ENCODE data around the gene EPB41L4A.
A peak's percentile ranks its signal among the peaks of the same experiment; 100 is the strongest.

Gene EPB41L4A

DNA sequence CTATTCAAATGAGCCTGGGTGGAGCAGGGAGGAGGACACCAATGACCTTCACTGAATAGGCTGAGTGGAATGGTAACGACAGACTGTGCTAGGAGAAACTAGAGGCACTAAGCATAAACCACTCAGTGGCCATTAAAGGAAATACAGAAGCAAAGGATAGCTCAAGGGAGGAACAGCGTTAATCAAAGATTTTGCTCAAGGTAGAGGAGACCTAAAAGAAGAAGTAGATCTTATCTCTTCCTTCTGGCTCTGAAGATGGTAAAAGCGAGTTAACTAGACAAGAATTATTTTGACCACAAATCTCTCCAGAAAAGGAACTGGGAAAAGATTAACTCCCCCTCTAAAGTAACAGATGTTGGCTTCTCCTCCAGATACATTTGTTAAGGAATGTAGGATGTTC, 299.6 kb downstream of the EPB41L4A start:
- TF ChIP-seq, protein P1, sequence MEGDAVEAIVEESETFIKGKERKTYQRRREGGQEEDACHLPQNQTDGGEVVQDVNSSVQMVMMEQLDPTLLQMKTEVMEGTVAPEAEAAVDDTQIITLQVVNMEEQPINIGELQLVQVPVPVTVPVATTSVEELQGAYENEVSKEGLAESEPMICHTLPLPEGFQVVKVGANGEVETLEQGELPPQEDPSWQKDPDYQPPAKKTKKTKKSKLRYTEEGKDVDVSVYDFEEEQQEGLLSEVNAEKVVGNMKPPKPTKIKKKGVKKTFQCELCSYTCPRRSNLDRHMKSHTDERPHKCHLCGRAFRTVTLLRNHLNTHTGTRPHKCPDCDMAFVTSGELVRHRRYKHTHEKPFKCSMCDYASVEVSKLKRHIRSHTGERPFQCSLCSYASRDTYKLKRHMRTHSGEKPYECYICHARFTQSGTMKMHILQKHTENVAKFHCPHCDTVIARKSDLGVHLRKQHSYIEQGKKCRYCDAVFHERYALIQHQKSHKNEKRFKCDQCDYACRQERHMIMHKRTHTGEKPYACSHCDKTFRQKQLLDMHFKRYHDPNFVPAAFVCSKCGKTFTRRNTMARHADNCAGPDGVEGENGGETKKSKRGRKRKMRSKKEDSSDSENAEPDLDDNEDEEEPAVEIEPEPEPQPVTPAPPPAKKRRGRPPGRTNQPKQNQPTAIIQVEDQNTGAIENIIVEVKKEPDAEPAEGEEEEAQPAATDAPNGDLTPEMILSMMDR (conservative IDR thresholded peaks at IDR 0.05; ENCODE audit: low read depth, low read length): no peak
- no peak overlapping the region for H3K4me3 ChIP-seq (IDR thresholded peaks at IDR 0.05; ENCODE audit: insufficient read depth, low read depth, low read length)
- H3K27ac ChIP-seq: no peak overlapping the region
- no peaks in the 10 kb centered on the region for H4K20me1 ChIP-seq (ENCODE audit: insufficient read depth)
- H3K27me3 ChIP-seq (ENCODE audit: insufficient read depth, low read depth): no peaks in the 10 kb centered on the region
- no peaks in the 10 kb centered on the region for H3K79me2 ChIP-seq (ENCODE audit: insufficient read depth, low read depth)
- no peak overlapping the region for H3K4me2 ChIP-seq
- no peak overlapping the region for H2AFZ ChIP-seq (ENCODE audit: low read depth)
- peaks cover 16% of the 10 kb centered on the region for H3K4me1 ChIP-seq (ENCODE audit: low read depth, poor library complexity, severe bottlenecking)
- no peaks in the 10 kb centered on the region for H3K36me3 ChIP-seq (ENCODE audit: insufficient read depth)
- no peak overlapping the region for H3K9ac ChIP-seq

DNA sequence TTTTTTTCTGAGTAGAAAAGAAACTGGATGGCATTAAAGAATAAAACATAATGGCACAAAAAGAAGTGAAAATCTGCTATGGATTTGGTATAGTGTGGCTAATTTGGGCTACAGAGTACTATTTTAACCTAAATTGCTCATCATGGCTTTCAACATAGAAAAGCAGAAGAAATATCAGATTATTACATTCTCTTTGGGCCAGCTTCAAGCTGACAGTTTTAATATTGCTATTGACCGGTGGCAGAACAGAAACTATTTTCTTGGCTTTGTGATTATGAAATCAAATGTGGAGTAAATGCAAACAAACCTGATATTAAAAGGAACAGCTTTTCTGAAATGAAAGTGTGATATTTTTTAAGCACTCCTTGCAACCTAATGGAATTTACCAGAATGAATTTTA, 301.5 kb downstream of the EPB41L4A start:
- Histone ChIP-seq H3K79me2 (ENCODE audit: insufficient read depth, low read depth) (no peaks in the 10 kb centered on the region), H3K4me2 (no peak overlapping the region), H3K27me3 (ENCODE audit: insufficient read depth, low read depth) (no peaks in the 10 kb centered on the region), H4K20me1 (ENCODE audit: insufficient read depth) (no peaks in the 10 kb centered on the region), H3K27ac (no peak overlapping the region), H2AFZ (ENCODE audit: low read depth) (no peak overlapping the region), H3K9ac (no peak overlapping the region), H3K4me1 (ENCODE audit: low read depth, poor library complexity, severe bottlenecking) (peaks cover 16% of the 10 kb centered on the region), H3K36me3 (ENCODE audit: insufficient read depth) (no peaks in the 10 kb centered on the region), H3K4me3 (IDR thresholded peaks at IDR 0.05; ENCODE audit: insufficient read depth, low read depth, low read length) (no peak overlapping the region)
- TF ChIP-seq, protein P1 (conservative IDR thresholded peaks at IDR 0.05; ENCODE audit: low read depth, low read length): no peak

DNA sequence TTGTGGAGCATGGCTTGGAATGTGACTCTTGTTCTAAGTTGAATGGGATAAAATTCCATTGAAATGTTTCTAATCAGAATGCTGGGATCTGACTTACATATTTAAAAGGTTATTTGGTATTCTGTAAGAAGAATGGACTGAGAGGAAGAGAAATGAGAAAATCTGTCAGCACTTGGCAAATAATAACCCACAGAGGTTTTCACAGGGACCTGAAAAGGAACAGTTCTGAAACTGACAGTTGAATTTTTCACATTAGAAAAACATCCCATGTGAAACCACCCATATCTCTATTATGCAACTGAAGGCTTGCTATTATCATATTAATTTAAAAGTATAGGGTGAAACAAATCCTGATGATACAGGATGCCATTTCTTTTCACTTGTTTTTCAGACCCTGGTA, 302.7 kb downstream of the EPB41L4A start:
- Histone ChIP-seq H3K27ac (no peak overlapping the region), H3K4me2 (peak overlapping the region; percentile 37)
- TF ChIP-seq, protein P1 (conservative IDR thresholded peaks at IDR 0.05; ENCODE audit: low read depth, low read length): no peak

DNA sequence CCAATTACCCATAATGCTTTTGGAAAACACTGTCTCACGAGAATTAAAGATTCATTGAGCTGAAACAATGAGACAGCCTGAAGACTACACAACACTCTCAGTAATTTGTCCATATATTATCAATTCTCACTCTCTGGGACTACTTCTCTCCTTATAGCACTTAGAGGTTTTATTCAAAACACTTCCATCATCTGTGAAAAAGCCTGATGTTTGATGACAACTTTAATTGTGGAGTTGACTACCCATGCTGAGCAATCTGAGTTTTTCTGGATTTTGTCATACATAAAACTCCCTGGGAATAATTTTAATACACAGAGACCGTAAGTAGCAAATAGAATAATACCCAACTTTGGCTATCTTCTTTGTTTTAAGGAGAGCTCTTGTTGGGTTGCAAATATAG, 305.5 kb downstream of the EPB41L4A start:
- H3K79me2 ChIP-seq (ENCODE audit: insufficient read depth, low read depth): no peaks in the 10 kb centered on the region
- no peaks in the 10 kb centered on the region for H3K27me3 ChIP-seq (ENCODE audit: insufficient read depth, low read depth)
- no peak overlapping the region for H2AFZ ChIP-seq (ENCODE audit: low read depth)
- no peaks in the 10 kb centered on the region for H3K36me3 ChIP-seq (ENCODE audit: insufficient read depth)
- H3K4me2 ChIP-seq: no peak overlapping the region
- TF ChIP-seq, protein P1 (conservative IDR thresholded peaks at IDR 0.05; ENCODE audit: low read depth, low read length): no peak
- H3K9ac ChIP-seq: no peak overlapping the region
- no peak overlapping the region for H3K27ac ChIP-seq
- H3K4me3 ChIP-seq (IDR thresholded peaks at IDR 0.05; ENCODE audit: insufficient read depth, low read depth, low read length): no peak overlapping the region
- H4K20me1 ChIP-seq (ENCODE audit: insufficient read depth): no peaks in the 10 kb centered on the region
- peaks cover 16% of the 10 kb centered on the region for H3K4me1 ChIP-seq (ENCODE audit: low read depth, poor library complexity, severe bottlenecking)

More for the DNA sequence above, 302.7 kb downstream of the EPB41L4A start:
- Histone ChIP-seq H3K4me3 (IDR thresholded peaks at IDR 0.05; ENCODE audit: insufficient read depth, low read depth, low read length) (no peak overlapping the region), H3K79me2 (ENCODE audit: insufficient read depth, low read depth) (no peaks in the 10 kb centered on the region), H3K9ac (no peak overlapping the region), H3K36me3 (ENCODE audit: insufficient read depth) (no peaks in the 10 kb centered on the region), H3K4me1 (ENCODE audit: low read depth, poor library complexity, severe bottlenecking) (peaks cover 16% of the 10 kb centered on the region), H2AFZ (ENCODE audit: low read depth) (no peak overlapping the region), H4K20me1 (ENCODE audit: insufficient read depth) (no peaks in the 10 kb centered on the region), H3K27me3 (ENCODE audit: insufficient read depth, low read depth) (no peaks in the 10 kb centered on the region)

Measured in KMS-11 (cell line).